Ovary (tissue), 3 donors: Measurements from ENCODE around the gene CHAF1A.

Experiments used
- EP300 ChIP-seq: sonication (generic); formaldehyde crosslinking; IDR thresholded peaks from one replicate; pipeline ENCODE4 v1.6.1; 2017; ENCODE audit warnings: antibody characterized with exemption
- POLR2A ChIP-seq: fragments of 450-650 bp; IDR thresholded peaks from one replicate; pipeline ENCODE4 v1.6.1; 2017; ENCODE audit warnings: antibody characterized with exemption, mild to moderate bottlenecking, moderate library complexity
- TF ChIP-seq, protein P1 (sequence below), 3 donors: fragments of 450-650 bp in 2 of 3; fragments of 200-600 bp in 1 of 3; IDR thresholded peaks; one replicate each; pipeline versions ENCODE4 v1.5.1 to v1.8.0; 2016 to 2022; ENCODE audit warnings: antibody characterized with exemption in 3 of 3, mild to moderate bottlenecking in 1 of 3
- donor health status: DM: no; HTN: no; CAD: no.

DNA sequence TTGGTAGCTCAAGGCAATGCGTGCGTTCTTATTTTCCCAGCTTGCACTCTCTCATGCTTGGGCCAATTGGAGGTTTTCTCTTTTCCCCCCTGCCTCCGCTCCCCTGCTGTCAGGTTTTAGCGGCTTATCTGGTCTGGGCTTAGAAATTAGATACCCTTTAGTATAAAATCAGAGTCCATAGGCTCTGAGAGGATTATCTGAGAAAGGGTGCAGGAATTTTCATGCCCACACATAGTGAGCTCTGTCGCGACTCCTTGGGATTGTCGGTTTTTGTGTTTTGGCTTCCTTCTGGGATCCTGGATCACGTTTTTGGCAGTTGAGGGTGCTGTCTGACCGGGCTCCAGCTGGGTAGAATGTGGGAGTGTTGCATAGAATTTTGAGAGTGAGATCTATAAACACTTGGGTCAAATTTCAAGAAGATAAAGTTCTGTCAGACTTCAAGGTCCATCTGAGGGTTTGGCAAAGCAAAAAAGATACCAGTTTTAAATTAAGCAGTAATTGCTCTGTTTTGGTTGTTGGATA, 12.4 kb downstream of the CHAF1A start:
- no peak for TF ChIP-seq EP300
- TF ChIP-seq, protein P1, sequence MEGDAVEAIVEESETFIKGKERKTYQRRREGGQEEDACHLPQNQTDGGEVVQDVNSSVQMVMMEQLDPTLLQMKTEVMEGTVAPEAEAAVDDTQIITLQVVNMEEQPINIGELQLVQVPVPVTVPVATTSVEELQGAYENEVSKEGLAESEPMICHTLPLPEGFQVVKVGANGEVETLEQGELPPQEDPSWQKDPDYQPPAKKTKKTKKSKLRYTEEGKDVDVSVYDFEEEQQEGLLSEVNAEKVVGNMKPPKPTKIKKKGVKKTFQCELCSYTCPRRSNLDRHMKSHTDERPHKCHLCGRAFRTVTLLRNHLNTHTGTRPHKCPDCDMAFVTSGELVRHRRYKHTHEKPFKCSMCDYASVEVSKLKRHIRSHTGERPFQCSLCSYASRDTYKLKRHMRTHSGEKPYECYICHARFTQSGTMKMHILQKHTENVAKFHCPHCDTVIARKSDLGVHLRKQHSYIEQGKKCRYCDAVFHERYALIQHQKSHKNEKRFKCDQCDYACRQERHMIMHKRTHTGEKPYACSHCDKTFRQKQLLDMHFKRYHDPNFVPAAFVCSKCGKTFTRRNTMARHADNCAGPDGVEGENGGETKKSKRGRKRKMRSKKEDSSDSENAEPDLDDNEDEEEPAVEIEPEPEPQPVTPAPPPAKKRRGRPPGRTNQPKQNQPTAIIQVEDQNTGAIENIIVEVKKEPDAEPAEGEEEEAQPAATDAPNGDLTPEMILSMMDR (IDR thresholded peaks at IDR 0.05): no peak
- TF ChIP-seq POLR2A: no peak
